Ovary (tissue), 3 donors: ENCODE measurements around the gene ATAD3B.
"Not testable (repeated sequence)": the region's sequence is repeated elsewhere in the genome, so short reads cannot be mapped to it uniquely, and the experiment has no call there.

ENCODE experiments used
- EP300 ChIP-seq: sonication (generic); formaldehyde crosslinking; IDR thresholded peaks from one replicate; pipeline ENCODE4 v1.6.1; 2017; ENCODE audit warnings: antibody characterized with exemption
- POLR2A ChIP-seq: fragments of 450-650 bp; IDR thresholded peaks from one replicate; pipeline ENCODE4 v1.6.1; 2017; ENCODE audit warnings: antibody characterized with exemption, mild to moderate bottlenecking, moderate library complexity
- TF ChIP-seq, protein P1 (sequence below), 3 donors: fragments of 450-650 bp in 2 of 3; fragments of 200-600 bp in 1 of 3; IDR thresholded peaks; one replicate each; pipeline versions ENCODE4 v1.5.1 to v1.8.0; 2016 to 2022; ENCODE audit warnings: antibody characterized with exemption in 3 of 3, mild to moderate bottlenecking in 1 of 3
- donor health status: DM: no; HTN: no; CAD: no.

DNA sequence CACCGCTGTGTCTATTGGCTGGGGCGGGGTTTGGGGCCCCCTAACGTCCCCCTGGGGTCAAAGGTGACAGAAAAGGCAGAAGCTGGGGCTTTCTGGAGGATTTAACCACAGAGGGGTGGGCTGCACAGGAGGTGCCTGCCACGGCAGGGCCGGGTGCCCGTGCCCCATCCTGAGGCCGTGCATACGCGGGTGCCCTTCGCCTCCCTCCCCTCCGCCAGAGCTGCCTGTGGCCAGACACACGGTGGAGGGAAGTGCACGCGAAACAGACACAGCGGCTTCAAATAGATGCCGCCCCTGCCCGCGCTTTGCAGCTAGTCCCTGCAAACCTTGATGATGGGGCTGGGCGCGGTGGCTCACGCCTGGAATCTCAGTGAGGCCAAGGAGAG is 37.9 kb downstream of the ATAD3B start:
- not testable (repeated sequence) for TF ChIP-seq EP300, POLR2A
- TF ChIP-seq, protein P1, sequence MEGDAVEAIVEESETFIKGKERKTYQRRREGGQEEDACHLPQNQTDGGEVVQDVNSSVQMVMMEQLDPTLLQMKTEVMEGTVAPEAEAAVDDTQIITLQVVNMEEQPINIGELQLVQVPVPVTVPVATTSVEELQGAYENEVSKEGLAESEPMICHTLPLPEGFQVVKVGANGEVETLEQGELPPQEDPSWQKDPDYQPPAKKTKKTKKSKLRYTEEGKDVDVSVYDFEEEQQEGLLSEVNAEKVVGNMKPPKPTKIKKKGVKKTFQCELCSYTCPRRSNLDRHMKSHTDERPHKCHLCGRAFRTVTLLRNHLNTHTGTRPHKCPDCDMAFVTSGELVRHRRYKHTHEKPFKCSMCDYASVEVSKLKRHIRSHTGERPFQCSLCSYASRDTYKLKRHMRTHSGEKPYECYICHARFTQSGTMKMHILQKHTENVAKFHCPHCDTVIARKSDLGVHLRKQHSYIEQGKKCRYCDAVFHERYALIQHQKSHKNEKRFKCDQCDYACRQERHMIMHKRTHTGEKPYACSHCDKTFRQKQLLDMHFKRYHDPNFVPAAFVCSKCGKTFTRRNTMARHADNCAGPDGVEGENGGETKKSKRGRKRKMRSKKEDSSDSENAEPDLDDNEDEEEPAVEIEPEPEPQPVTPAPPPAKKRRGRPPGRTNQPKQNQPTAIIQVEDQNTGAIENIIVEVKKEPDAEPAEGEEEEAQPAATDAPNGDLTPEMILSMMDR (IDR thresholded peaks at IDR 0.05): not testable (repeated sequence)
